Activated T-cell treated with anti-CD3 and anti-CD28 coated beads for 1 hour (primary cell): ENCODE measurements around the gene MSRB3.

ENCODE experiments used
- DNase-seq: peaks from one replicate; pipeline ENCODE4 v3.0.0-alpha.2; 2020; ENCODE audit warnings: low read depth

The MSRB3 gene

DNA sequence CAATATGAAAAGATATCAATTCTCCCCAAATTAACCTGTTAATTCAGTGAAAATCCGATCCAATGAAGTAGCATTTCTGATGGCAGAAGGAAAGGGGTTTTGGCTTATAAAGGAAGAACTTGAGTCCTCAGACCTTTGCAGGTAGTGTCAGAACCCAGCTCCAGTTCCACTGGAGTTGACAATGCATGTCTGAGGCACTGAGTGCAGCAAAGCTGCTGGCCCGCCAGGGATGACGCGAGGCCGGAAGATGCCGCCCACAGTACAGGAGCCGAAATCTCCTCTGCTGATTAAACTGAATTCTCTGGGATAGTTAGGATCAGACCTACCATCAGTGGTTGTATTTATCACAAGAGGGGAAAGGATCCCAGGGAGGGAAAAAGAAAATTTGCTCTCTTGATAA is 220.7 kb downstream of the MSRB3 start:
- DNase-seq, result no peak

- no peak for DNase-seq
Measured at GRCh38 chr12:65500091-65500900, 221.8 kb downstream of the MSRB3 start.

GRCh38 chr12:65501093-65501621 is 222.7 kb downstream of the MSRB3 start:
- DNase-seq, result no peak

GRCh38 chr12:65501935-65502334 is 223.5 kb downstream of the MSRB3 start:
- DNase-seq, result no peak

DNA sequence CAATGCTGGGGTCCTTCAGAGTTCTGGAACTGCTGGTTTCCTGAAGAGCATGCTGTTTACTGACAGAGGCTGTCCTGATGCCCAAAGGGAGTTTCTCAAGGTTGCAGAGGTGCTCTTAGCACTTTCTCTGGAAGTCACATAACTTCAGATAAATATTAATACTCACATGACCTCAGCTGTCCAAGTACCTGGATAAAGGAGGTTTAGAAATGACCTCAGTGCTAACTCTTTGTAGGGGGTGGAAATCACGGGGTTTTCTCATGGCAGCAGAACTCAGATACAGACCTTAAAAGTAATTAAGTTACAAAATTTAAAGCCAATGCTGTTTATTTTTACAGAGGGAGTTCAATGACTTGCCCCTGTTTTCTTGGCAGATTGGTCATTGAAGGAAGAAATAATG is 225.9 kb downstream of the MSRB3 start:
- no peak for DNase-seq

GRCh38 chr12:65505386-65506121 is 227.1 kb downstream of the MSRB3 start:
- no peak for DNase-seq

GRCh38 chr12:65508276-65509035 is 230.0 kb downstream of the MSRB3 start:
- DNase-seq, result no peak

GRCh38 chr12:65510007-65510406 is 231.5 kb downstream of the MSRB3 start:
- no peak for DNase-seq

- no peak for DNase-seq
Measured at GRCh38 chr12:65510584-65511050, 232.1 kb downstream of the MSRB3 start.

GRCh38 chr12:65511134-65511834 is 232.8 kb downstream of the MSRB3 start:
- no peak for DNase-seq

DNA sequence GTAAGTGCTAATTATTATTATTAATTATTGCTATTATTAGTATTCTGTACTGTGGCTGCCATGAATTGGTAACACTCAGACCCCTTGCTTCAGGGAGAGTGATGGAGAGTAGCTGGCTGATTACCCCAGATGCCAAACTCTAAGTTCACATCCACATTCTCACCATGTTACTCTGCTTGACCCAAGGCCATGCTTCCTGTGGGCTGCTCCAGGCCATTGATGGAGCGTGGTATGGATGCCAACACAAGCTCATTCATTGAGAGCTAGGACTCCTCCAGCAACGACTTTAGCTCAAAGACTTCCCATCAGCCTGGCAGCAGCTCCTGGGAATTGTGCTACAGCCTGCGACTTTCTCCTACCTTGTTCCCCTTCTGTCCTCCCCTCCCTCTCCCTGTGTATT is 233.4 kb downstream of the MSRB3 start:
- DNase-seq, result no peak
